Raji (cell line): ENCODE measurements around the gene ADM5.

Source experiments
- POLR2A ChIP-seq: IDR thresholded peaks from 2 replicates; pipeline ENCODE4 v1.6.1; 2011; ENCODE audit warnings: low read depth, low read length, control low read depth; ENCODE audit not compliant: insufficient read depth

Gene ADM5

GRCh38 chr19:49684251-49684982, 5.0 kb upstream of the ADM5 start:
- no peak for TF ChIP-seq POLR2A

DNA sequence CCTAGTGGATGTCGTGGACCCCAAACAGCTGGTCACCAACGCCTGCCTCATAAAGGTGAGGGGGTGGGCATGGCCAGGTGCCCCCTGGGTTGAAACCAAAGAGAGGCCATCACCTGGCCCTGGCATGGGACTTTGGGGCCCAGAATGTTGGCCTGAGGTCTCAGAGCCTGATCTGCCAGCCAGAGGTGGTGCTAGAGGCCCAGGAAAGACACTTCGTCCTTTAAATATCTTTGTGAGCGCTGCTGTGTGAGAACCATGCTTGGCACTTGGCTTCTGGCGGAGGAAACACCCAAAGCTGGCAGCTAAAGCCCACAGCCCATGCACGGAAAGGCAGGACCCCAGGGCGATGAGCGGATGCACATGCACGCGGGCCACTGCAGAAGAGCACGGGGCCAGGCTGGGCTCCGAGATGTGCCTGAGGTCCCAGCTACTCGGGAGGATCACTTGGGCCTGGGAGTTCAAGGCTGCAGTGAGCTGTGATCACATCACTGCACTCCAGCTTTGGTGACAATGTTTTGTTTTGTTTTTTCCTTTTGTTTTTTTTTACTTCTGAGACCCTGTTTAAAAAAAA, 4.3 kb upstream of the ADM5 start:
- no peak for TF ChIP-seq POLR2A

- TF ChIP-seq POLR2A: no peak
These were observed 3.5 kb upstream of the ADM5 start for GRCh38 chr19:49685845-49686332.

DNA sequence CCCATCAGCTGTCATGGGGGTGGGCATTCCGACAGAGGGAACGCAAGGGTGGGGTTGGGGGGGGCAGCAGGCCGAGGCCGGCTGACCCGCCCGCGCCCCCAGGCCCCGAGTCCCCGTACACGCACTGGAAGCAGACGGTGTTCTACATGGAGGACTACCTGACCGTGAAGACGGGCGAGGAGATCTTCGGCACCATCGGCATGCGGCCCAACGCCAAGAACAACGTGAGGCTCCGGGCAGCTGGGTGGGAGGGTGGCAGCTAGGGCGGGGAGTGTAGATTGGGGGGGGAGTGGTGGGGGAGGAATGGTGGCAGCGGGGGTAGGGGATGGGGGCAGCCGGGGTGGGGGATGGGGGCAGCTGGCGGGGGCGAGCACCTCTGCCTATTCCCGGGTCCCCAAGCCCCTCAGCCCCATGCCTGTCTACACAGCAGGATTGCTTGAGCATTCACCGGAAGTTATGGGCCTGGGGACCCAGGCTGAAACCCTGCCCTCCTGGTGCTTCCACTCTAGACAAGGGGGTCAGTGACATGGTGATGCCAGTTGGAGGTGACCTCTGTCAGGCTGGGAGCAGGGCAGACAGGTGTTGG, 2.8 kb upstream of the ADM5 start:
- TF ChIP-seq POLR2A: no peak

DNA sequence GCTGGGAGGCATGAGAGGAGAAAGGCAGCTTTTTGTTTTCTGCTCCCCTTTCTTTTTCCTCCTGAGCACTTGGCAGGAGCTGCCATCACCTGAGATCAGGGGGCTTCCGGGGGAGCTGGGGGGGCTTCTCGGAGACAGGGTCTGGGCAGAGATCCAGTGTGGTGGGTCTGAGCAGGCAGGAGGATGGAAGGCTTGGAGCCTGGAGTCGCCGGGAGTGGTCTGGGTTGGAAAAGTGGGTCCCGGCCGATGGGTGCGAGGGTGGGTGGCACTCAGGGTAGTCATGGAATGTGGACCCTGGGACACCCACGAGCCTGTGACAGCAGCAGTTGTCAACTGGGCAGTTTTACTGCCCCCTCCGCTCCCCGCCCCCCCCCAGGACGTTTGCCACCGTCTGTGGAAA, 2.2 kb upstream of the ADM5 start:
- no peak for TF ChIP-seq POLR2A

DNA sequence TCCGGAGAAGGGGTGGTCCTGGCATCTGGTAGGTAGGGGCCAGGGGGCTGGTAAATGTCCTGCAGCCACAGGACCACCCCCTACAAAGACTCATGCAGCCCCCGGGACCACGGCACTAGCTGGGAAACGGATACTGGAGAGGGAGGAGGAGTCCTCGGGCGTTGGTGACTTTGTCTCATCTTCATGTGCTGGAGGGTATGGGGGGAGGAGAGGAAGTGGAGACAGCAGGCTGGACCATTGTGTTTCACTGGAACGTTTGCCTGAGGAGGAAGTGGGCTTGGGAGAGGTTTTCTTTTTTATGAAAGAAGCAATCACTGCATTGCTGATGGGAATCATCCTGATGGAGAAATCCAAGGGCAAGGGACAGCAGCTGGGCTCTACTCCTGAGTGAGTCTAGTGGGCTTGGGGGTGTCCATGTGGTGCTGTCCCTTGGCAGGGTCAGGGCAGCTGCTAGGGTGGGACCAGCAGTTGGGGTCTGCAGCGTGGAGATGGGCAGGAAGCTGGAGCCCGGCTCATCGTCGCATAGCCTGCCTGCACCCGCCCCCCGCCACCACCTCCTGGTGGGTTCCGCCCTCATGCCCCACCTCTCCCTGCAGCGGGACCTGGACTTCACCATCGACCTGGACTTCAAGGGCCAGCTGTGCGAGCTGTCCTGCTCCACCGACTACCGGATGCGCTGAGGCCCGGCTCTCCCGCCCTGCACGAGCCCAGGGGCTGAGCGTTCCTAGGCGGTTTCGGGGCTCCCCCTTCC, 1.7 kb upstream of the ADM5 start:
- no peak for TF ChIP-seq POLR2A

DNA sequence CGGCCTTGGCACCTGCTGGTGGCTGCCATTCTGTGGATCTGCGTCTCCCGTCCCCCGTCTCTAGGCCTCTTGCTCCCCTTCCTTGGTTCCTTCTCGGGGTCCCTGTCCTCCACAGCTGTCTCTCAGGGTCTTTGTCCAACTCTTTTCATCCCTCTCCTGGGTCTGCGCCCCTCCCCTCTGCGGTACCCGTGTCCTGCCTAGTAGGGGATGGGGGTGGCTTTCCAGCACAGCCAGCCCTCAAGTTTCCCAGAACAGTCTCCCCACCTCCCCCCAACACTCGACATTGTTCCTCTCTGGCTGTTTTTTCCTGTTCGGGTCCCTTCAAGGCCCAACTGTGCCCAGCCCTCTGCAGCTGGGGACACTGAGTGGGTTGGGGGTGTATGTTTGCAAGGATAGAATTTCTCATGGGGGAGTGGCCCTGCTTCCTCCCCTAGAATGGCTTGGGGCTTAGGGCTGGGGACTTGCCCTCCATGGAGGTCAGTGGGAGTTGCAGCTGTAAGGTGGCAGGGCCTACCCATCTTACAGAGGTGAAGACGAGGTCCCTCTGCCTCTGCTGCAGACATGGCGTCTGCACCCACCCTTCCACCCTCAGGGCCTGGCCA, 762 bp upstream of the ADM5 start:
- TF ChIP-seq POLR2A: no peak

GRCh38 chr19:49690079-49690655, 773 bp downstream of the ADM5 start:
- no peak for TF ChIP-seq POLR2A

DNA sequence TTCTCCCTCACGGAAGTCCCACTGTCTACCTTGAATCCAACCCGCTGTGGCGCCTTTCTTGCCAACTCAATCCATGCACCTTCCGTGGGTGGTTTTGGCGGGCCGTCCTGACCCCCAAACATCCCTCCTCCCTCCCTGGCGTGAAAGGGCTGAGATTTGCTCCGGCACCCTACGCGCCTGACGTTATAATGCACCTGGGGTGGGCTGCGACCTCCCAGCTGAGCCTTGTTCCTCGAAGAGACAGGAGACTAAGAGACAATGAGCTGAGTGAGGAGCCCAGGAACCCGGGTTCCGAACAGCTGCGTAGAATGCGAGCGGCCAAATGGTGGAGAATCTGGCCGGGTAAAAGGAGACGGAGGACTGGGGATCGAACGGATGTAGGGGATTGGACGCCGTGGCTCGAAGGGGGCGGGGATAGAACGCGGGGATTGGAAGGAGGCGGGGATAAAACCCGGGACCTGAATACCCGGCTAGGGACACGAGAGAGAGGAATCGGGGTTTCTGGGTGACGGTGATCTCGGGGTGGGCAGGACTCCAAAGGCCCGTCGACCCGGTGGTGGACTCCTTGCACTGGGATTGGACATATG, 1.4 kb downstream of the ADM5 start, which contains the start of gene CPT1C:
Gene CPT1C (plus strand): TSS at position 461 of the 587 bp plus-strand sequence. CDS start 1,137 bp downstream, outside the sequence.
- TF ChIP-seq POLR2A: no peak

DNA sequence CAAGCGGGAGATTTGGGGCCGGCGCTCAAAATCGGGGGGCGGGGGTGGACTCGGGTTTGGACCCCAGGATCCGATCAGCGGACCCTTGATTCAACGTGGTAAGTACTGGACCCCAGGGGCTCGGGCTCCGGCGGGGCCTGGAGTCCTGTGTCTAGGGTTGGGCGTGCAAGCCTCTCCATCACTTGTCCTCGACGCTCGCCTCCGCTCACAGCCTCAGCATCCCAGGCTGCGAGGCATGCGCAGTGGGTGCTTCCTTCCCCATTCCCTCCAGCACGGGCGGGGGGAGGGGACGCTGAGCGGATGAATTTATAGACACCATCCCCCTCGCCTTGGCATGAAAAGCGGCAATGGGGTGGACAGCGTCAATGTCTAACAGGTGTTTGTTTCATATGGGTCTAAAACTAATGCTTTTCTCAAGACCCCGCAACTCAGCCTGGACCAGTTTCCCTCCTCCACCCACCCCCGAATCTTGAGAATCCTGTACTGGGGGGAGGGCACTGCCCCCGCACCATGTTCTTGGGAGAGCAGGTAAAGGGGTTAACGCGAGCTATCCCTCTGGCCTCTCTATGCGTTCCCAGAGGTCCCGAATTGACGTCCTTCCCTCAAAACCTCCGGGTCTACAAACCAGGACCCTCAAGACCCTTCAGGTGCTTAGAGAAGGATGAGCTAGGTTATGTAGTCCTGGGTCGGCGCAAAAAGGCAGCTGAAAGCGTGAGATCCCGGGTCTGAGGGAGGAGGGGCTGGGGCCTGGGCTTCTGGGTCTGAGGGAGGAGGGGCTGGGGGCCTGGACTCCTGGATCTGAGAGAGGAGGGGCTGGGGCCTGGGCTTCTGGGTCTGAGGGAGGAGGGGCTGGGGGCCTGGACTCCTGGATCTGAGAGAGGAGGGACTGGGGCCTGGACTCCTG, 2.1 kb downstream of the ADM5 start:
- TF ChIP-seq POLR2A: no peak

- no peak for TF ChIP-seq POLR2A
These were observed 2.7 kb downstream of the ADM5 start for GRCh38 chr19:49692147-49692506.

DNA sequence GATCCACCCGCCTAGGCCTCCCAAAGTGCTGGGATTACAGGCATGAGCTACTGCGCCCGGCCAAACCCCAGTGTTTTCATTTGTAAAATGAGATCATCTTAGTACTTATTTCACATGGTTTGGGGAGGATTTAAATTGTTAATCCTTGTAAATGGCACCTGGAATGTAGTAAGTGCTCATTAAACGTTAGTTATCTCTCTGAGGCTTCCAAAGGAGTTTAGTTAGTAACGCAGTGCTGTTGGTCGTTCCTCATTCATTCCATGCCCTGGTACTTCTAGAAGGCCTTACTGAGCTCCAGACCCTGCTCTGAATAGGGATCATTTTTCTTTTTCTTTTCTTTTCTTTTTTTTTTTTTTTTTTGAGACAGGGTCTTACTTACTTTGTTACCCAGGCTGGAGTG, 6.7 kb downstream of the ADM5 start:
- no peak for TF ChIP-seq POLR2A

- no peak for TF ChIP-seq POLR2A
These were observed 7.5 kb downstream of the ADM5 start for GRCh38 chr19:49696865-49697264.
